Endothelial cell (in vitro differentiated cells): ENCODE measurements around the gene NSD2. TPM values are rescaled to one million over a fixed set of nuclear protein-coding genes. Genes with fewer than 3 reads are reported as not detected.

ENCODE experiments used
- DNase-seq: peaks from one replicate; pipeline ENCODE4 v3.0.0; 2021; ENCODE audit warnings: low spot score
- H3K27ac Mint-ChIP-seq: one replicate; pipeline ENCODE4 v1.8.0; 2021; ENCODE audit warnings: mixed read lengths, inconsistent platforms; ENCODE audit not compliant: unreplicated experiment
- H3K27me3 Mint-ChIP-seq: one replicate; pipeline ENCODE4 v1.8.0; 2021; ENCODE audit warnings: mild to moderate bottlenecking, moderate library complexity, mixed read lengths, inconsistent platforms; ENCODE audit not compliant: unreplicated experiment
- H3K36me3 Mint-ChIP-seq: one replicate; pipeline ENCODE4 v1.8.0; 2021; ENCODE audit warnings: mild to moderate bottlenecking, low read depth, mixed read lengths, inconsistent platforms; ENCODE audit not compliant: unreplicated experiment
- H3K4me1 Mint-ChIP-seq: one replicate; pipeline ENCODE4 v1.8.0; 2021; ENCODE audit warnings: mild to moderate bottlenecking, mixed read lengths, inconsistent platforms; ENCODE audit not compliant: unreplicated experiment
- H3K4me3 Mint-ChIP-seq: one replicate; pipeline ENCODE4 v1.8.0; 2021; ENCODE audit warnings: mild to moderate bottlenecking, mixed read lengths, inconsistent platforms; ENCODE audit not compliant: unreplicated experiment
- H3K9me3 Mint-ChIP-seq: one replicate; pipeline ENCODE4 v1.8.0; 2021; ENCODE audit warnings: mixed read lengths, inconsistent platforms; ENCODE audit not compliant: unreplicated experiment
- CTCF ChIP-seq: fragments of 200-600 bp; sonication (generic); IDR thresholded peaks from one replicate; pipeline ENCODE4 v1.5.0; 2021; ENCODE audit warnings: antibody characterized with exemption; ENCODE audit not compliant: unreplicated experiment
- total RNA-seq: library from RNA; stranded (reverse); fragmentation: NEBNext Ultra II Directional; extraction: Animal tissue kit (Norgen Biotek cat#: 25700); gene quantifications from one replicate; pipeline ENCODE4 v1.2.1, GENCODE V29; 2021; ENCODE audit not compliant: unreplicated experiment

Gene NSD2
- total RNA-seq, 1 donor from 2014 or later = 93.5 TPM

GRCh38 chr4:1982124-1983052 is 111.2 kb downstream of the NSD2 start:
- no peak for TF ChIP-seq CTCF
- peak overlapping the region; percentile 9 for H3K27ac Mint-ChIP-seq
- no peak for DNase-seq
- peaks cover 1% of the 10 kb centered on the region for H3K27me3 Mint-ChIP-seq
- H3K9me3 Mint-ChIP-seq = no peaks in the 10 kb centered on the region
- peaks cover 7% of the 10 kb centered on the region for H3K36me3 Mint-ChIP-seq
- H3K4me1 Mint-ChIP-seq = no peaks in the 10 kb centered on the region
- H3K4me3 Mint-ChIP-seq = no peak overlapping the region

GRCh38 chr4:1983053-1983845 is 112.1 kb downstream of the NSD2 start:
- no peak for TF ChIP-seq CTCF

GRCh38 chr4:1983846-1984405 is 112.7 kb downstream of the NSD2 start:
- no peak for TF ChIP-seq CTCF
- H3K36me3 Mint-ChIP-seq = peaks cover 10% of the 10 kb centered on the region
- no peak overlapping the region for H3K4me3 Mint-ChIP-seq
- no peak for DNase-seq
- no peak overlapping the region for H3K27ac Mint-ChIP-seq
- no peaks in the 10 kb centered on the region for H3K9me3 Mint-ChIP-seq
- no peaks in the 10 kb centered on the region for H3K4me1 Mint-ChIP-seq
- peaks cover 1% of the 10 kb centered on the region for H3K27me3 Mint-ChIP-seq

More at GRCh38 chr4:1983053-1983845, 112.1 kb downstream of the NSD2 start:
- H3K27ac Mint-ChIP-seq = peak overlapping the region; percentile 9
- H3K27me3 Mint-ChIP-seq = peaks cover 1% of the 10 kb centered on the region
- no peak overlapping the region for H3K4me3 Mint-ChIP-seq
- H3K36me3 Mint-ChIP-seq = peaks cover 10% of the 10 kb centered on the region
- DNase-seq = no peak
- no peaks in the 10 kb centered on the region for H3K4me1 Mint-ChIP-seq
- H3K9me3 Mint-ChIP-seq = no peaks in the 10 kb centered on the region

- Mint-ChIP-seq H3K9me3 (no peaks in the 10 kb centered on the region), H3K27ac (no peak overlapping the region), H3K4me3 (no peak overlapping the region), H3K4me1 (no peaks in the 10 kb centered on the region), H3K36me3 (peaks cover 7% of the 10 kb centered on the region), H3K27me3 (peaks cover 1% of the 10 kb centered on the region)
- no peak for TF ChIP-seq CTCF
- DNase-seq = no peak
Observed at GRCh38 chr4:1984406-1985191, 113.4 kb downstream of the NSD2 start.
